ENCODE results near the gene LLGL2.

The LLGL2 gene

DNA sequence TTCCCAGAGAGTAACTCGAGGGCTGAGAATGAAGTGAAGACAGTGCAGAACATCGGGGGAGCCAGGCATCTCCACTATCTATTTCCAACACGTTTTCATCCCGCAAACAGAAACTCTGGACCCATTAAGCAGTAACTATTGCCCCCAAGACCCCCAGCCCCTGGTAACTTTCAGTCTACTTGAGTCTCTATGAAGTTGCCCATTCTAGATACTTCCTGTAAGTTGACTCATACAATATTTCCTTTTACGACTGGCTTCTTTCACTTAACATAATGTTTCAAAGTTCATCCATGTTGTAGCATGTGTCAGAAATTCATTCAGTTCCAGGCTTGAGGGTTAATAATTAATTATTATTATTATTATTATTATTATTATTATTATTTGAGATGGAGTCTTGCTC is 81.6 kb downstream of the LLGL2 start:
- in situ Hi-C loops (cut with MboI; ENCODE audit: low sequenced_read_pairs): no loop called here

DNA sequence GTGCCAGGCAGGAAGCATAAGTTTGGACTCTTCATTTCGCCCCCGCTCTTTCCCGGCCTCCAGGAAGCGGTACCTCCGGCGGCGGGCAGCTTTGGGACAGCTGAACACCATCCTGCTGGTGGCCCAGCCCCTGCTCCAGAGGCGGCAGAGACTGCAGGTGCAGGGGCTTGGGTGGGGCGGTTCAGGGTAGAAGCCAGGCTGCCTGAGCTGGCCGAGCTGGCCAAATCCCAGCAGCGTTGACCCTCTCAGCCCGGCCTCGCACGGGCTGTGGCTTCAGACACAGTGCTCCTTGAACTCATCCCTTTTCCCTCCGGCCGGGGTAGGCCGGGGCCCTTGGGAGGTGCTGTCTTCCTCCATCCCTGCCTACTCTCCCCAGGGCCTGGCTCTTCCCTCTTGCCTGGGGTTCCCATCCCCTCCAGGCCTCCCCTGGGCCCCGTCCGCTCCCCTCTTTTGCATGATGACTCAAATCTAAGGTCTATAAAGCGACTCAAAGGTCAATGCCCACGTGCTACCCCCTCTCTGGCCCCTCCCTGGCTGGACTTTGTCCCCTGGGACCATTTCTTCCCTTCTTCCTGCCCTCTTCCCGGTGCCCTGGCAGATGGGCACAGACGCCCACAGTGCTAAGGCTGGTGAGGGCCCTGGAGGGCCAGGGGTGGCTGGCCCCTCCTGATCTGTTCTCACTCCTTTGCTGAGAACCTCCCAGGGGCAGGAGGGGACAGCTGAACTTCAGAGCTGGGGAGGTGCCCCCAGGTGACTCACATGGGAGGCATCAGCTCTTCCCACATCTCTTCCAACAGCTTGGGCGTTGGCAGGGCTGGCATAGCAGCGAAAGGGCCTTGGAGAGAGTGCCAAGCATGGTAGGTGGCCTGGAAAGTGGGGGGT is 84.8 kb downstream of the LLGL2 start:
- in situ Hi-C loops (cut with MboI; ENCODE audit: low sequenced_read_pairs): no loop called here

DNA sequence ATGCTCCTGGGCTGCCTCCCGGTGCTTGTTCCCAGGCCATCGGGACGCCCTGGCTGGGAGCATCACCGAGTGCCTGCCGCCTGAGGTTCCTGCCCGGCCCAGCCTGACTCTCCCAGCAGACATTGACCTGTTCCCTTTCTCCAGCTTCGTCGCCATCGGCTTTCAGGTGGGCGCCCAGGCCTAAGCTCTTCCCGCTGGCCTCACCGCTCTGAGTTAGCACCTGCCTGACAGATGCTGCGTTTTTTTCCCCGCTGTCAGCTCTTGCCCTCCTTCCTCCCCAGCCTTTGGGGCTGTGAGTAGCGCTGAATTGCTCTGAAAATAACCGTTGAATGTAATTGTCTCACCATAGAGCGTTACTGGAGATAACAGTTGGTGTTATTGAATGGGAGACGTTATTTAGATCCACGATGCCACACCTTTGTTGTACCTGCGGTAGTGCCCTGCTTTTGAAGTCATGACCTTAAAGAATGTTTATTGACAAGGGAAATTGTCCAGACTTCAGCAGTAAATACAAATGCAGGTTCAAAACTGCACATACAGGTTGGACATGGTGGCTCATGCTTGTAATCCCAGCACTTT is 86.4 kb downstream of the LLGL2 start:
- in situ Hi-C loops (cut with MboI; ENCODE audit: low sequenced_read_pairs): no loop called here

DNA sequence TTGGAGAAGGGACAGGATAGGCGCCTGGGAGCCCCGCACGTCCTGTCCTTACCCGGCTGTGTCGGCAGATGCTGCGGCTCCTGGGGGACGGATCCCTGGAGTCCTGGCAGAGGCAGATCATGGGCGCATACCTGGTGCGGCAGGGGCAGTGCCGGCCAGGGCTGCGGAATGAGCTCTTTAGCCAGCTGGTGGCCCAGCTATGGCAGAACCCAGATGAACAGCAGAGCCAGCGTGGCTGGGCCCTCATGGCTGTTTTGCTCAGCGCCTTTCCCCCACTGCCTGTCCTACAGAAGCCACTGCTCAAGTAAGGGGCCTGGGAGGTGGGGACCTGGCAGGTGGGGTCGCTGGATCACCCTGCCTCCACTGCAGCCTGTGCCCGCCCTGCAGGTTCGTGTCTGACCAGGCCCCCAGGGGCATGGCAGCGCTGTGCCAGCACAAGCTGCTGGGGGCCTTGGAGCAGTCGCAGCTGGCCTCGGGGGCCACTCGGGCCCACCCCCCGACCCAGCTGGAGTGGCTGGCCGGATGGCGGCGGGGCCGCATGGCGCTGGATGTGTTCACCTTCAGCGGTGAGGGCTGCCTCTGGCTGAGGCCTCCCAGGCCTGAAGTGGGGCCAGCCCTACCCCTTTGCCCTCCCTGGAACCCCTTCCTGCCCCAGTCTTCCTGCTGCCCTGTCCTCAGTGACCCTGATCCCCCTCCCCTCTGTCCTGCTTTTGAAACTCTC is 87.6 kb downstream of the LLGL2 start:
- in situ Hi-C loops (cut with MboI; ENCODE audit: low sequenced_read_pairs): no loop called here

DNA sequence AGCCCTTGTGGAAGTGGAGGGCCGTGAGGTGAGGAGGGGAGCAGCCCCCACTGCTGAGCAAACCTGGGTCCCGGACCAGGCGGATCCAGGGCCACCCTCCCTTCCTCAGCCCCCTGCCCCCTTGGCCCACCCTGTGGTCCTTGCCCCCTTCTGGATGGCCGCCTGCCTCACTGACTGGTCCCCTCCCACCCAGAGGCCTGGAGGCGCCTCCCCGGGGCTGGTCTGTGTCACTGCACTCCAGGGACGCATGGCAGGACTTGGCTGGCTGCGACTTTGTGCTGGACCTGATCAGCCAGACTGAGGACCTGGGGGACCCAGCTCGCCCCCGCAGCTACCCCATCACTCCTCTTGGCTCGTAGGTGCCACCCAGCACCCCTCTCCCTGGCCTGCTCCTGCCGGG is 88.5 kb downstream of the LLGL2 start:
- in situ Hi-C loops (cut with MboI; ENCODE audit: low sequenced_read_pairs): no loop called here

DNA sequence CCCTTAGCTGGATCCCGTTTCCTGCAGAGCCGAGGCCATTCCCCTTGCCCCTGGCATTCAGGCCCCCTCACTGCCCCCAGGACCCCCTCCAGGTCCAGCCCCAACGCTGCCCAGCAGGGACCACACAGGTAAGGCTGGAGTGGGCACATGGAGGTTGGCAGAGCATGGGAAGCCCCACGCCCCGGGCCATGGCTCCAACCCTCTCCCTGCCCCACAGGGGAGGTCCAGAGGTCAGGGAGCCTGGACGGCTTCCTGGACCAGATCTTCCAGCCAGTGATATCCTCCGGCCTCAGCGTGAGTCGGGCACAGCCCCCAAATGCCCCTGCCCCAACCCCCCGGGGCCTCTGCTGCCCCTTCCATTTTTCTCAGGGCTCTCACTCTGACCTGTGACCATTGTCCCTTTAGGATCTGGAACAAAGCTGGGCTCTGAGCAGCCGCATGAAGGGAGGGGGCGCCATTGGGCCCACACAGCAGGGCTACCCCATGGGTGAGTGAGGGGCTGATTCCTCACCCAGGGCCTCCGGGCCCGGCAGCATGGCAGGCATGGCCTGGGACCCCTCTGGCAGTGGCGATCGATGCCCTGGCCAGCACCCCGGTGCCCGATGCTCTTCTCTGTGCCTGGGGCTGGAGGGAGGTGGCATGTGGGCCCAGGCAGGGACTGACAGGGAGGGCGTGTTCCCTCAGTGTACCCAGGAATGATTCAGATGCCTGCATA is 89.2 kb downstream of the LLGL2 start:
- in situ Hi-C loops (cut with MboI; ENCODE audit: low sequenced_read_pairs): no loop called here

DNA sequence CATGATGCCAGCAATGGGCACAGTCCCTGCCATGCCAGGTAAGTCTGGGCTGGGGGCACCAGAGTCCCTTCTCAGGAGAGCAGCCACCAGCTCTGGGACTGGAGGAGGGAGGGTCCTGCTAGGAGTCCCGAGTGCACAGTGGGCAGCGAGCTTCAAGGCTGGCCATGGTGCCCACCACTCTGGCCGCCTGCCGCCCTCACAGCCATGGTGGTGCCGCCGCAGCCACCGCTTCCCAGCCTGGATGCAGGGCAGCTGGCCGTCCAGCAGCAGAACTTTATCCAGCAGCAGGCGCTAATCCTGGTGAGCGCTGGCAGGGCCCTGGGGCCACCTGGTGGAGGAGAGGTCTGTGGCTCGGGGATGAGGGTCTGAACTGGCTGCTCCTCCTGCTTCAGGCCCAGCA is 89.8 kb downstream of the LLGL2 start:
- in situ Hi-C loops (cut with MboI; ENCODE audit: low sequenced_read_pairs): no loop called here

DNA sequence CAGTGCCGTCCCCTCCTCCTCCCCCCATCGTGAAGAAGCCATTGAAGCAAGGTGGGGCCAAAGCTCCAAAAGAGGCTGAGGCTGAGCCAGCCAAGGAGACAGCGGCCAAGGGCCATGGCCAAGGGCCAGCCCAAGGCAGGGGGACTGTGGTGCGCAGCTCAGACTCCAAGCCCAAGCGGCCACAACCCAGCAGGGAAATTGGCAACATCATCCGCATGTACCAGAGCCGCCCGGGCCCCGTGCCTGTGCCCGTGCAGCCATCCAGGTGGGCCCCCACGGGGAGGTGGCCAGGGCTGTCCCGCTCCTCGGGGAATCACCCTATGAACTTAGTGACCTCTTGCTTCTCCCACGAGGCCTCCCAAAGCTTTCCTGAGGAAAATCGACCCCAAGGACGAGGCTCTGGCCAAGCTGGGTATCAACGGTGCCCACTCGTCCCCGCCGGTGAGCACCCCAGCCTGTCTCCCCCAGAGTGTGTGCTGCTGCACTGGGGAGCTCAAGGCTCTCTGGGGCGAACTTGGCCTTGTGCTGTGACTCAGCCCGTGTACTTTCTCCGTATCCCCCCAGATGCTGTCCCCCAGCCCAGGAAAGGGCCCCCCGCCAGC is 91.1 kb downstream of the LLGL2 start:
- in situ Hi-C loops (cut with MboI; ENCODE audit: low sequenced_read_pairs): no loop called here

DNA sequence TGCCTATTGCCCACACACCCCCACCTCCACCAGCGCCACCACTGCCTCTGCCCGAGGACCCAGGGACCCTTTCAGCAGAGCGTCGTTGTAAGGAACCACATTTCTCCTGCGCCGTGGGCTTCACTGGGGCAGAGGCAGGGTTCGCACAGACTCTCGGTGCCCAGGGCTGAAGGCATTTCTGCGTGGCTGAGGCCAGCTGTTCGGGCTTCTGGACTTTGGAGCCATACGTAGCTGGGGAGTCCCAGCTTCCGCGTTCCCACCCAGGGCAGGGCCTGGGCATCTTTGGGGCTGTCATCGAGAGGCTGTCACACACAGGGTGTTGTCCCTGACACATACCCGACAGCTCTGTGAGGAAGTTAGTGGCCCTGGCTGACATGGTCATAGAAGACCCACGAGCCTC is 91.7 kb downstream of the LLGL2 start:
- in situ Hi-C loops (cut with MboI; ENCODE audit: low sequenced_read_pairs): no loop called here

DNA sequence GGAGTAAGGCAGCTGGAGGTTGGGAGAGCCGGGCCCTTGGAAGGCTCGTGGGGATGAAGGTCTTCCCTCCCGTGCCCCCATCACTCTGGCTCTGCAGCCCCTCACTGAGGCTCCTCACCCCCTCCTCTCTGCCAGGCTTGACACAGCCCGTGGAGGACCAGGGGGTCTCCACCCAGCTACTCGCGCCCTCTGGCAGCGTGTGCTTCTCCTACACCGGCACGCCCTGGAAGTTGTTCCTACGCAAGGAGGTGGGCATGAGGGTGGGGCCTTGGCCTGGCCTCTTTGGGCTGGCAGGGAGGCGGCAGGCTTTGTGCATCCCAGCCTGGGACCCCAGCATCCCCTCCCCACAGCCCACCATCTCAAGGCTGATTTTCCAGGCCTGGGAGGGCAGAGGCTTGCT is 92.2 kb downstream of the LLGL2 start:
- in situ Hi-C loops (cut with MboI; ENCODE audit: low sequenced_read_pairs): no loop called here

DNA sequence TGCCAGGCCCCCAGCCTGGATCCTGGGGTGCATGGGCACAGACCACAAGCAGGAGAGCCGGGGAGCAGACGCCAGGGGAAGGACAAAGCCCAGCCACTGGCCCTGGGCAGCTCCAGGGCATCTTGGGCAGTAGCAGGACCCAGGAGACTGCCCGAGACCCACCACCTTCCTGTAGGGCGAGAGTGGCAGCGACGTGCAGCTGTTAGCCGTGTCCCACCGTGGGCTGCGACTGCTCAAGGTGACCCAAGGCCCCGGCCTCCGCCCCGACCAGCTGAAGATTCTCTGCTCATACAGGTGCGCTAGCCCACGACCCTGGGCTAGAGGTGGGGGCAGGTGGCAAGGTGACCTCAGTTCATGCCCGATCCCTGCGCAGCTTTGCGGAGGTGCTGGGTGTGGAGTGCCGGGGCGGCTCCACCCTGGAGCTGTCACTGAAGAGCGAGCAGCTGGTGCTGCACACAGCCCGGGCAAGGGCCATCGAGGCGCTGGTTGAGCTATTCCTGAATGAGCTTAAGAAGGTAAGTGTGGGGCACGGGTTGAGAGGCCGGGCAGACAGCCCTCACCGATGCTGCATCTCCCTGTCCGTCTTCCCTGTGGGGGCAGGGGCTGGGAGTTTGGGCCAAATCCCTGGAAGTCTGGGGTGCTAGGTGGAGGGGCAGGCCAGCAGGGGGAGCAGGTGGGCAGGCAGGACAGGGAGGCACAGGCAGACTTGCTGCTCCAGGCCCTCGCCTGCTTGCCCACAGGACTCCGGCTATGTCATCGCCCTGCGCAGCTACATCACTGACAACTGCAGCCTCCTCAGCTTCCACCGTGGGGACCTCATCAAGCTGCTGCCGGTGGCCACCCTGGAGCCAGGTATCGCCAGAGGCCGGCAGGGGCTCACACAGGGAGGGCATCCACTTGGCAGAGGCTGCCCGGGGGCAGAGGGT is 94.3 kb downstream of the LLGL2 start:
- in situ Hi-C loops (cut with MboI; ENCODE audit: low sequenced_read_pairs): no loop called here

DNA sequence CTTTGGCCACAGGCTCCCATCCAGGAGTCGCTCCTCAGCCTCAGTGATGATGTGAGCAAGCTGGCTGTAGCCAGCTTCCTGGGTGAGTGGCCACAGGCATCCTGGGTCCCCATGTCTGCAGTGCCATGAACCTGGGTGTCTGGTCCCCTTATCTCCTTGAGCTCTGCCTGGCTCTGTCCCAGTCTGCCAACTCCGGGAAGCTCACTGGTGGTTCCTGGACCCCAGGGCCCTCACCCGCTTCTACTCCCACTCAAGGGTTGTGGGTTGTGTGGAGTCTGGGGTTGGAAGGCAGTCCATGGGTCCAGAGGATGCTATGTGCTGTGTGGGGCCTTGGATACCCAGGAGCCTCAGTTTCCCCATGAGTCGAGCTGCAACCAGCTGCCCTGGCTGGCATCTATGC is 96.0 kb downstream of the LLGL2 start:
- in situ Hi-C loops (cut with MboI; ENCODE audit: low sequenced_read_pairs): no loop called here

DNA sequence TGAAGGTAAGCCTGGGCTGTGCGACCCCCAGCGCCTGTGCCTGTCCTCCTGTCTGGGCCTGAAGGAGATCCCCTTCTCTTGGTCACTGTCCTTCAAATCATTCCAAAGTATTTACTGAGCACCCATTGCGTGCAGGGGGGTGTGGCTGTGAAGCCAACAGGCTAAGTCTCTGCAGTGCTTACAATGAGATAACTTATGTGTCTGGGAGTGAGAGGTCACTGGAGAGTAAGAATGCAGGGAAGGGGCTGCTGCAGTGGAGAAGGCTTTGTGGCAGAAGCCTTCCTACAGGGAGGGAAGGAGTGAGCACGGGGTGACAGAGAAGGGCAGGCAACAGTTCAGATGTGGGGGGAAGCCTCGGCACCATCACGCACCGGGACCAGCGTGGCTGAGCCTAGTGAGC is 96.6 kb downstream of the LLGL2 start:
- in situ Hi-C loops (cut with MboI; ENCODE audit: low sequenced_read_pairs): no loop called here

DNA sequence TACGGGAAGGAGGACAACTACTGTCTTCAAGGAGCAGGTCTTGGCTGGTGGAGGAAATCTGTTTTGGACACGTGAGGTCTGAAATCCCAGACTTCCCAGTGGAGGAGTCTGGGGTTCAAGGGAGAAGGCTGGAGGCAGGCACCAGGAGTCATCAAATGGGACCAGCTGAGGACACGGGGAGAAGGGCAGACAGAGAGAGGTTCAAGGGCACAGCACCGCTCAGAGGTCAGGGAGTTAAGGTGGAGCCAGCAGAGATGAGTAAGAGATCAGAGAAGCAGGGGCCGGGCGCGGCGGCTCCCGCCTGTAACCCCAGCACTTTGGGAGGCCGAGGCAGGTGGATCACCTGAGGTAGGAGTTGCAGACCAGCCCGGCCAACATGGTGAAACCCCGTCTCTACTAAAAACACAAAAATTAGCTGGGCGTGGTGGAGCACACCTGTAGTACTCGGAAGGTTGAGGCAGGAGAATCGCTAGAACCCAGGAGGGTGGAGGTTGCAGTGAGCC is 97.3 kb downstream of the LLGL2 start:
- in situ Hi-C loops (cut with MboI; ENCODE audit: low sequenced_read_pairs): no loop called here

DNA sequence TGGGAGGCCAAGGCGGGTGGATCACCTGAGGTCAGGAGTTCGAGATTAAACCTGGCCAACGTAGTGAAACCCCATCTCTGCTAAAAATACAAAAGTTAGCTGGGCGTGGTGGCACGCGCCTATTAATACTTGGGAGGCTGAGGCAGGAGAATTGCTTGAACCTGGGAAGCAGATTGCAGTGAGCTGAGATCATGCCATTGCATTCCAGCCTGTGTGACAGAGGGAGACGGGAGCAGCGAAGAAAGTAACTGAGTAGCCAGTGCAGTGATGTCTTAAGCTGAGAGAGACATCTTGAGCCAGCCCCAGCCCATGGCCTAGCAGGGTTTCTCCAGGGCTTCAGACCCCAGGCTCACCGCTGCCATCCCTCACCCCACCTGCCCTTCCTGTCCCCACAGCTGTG is 97.9 kb downstream of the LLGL2 start:
- in situ Hi-C loops (cut with MboI; ENCODE audit: low sequenced_read_pairs): no loop called here

DNA sequence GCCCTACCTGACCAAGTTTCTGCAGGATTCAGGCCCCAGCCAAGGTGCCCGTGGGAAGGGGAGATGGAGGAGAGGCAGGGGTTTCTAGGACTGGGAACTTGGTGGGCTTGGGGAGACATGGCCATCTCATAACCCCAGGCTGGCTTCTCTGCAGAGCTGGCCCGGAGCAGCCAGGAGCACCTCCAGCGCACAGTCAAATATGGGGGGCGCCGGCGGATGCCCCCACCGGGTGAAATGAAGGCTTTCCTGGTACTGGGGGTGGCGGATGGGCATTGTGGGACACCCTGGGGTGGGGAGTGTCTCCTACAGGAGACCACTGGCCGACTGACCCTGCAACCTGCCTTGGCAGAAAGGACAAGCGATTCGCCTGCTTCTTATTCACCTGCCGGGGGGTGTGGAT is 98.5 kb downstream of the LLGL2 start:
- in situ Hi-C loops (cut with MboI; ENCODE audit: low sequenced_read_pairs): no loop called here
